Colonic mucosa (tissue), 4 donors: Measurements from ENCODE around the gene SNX21. TPM values are rescaled to one million over a fixed set of nuclear protein-coding genes. Genes with fewer than 3 reads are reported as not detected.

ENCODE experiments used
- DNase-seq: peaks from one replicate; pipeline ENCODE4 v3.0.0-alpha.2; 2020
- H3K27ac ChIP-seq: fragments of 200-600 bp; one replicate; pipeline ENCODE4 v1.8.0; 2021
- H3K27me3 ChIP-seq: fragments of 200-600 bp; one replicate; pipeline ENCODE4 v1.8.0; 2021
- H3K36me3 ChIP-seq: fragments of 200-600 bp; one replicate; pipeline ENCODE4 v1.8.0; 2021
- H3K4me1 ChIP-seq: fragments of 200-600 bp; one replicate; pipeline ENCODE4 v1.8.0; 2021; ENCODE audit warnings: mild to moderate bottlenecking
- H3K4me3 ChIP-seq: fragments of 200-600 bp; one replicate; pipeline ENCODE4 v1.8.0; 2021
- H3K9ac ChIP-seq, 2 donors: one replicate each; pipeline ENCODE4 v1.7.0; 2013; ENCODE audit warnings: control low read depth in 2 of 2, low read depth in 2 of 2, low read length in 2 of 2
- H3K9me3 ChIP-seq: fragments of 200-600 bp; one replicate; pipeline ENCODE4 v1.8.0; 2021
- intact Hi-C: fragments of 100-400 bp; cut with DNase I; formaldehyde crosslinking; loops from one replicate; pipeline ENCODE4 v1.14.1; 2022
- total RNA-seq, 2 donors: library from RNA; stranded (reverse); fragmentation: NEBNext Ultra II Directional in 1 of 2; extraction: Animal tissue kit (Norgen Biotek cat#: 25700) in 1 of 2; gene quantifications; one replicate each; pipeline ENCODE4 v1.2.1, GENCODE V29; 2021
- TF ChIP-seq, protein P1 (sequence below): fragments of 200-600 bp; IDR thresholded peaks from one replicate; pipeline ENCODE4 v1.8.0; 2022; ENCODE audit warnings: antibody characterized with exemption, mild to moderate bottlenecking
- donor health status: healthy.
- donor health status: DM: no; HTN: no; CAD: no.
- donor health status: DM: no; HTN: no; CAD: no.

SNX21 gene
- total RNA-seq, 2 donors from 2014 or later: 11.2 to 12.6 TPM

DNA sequence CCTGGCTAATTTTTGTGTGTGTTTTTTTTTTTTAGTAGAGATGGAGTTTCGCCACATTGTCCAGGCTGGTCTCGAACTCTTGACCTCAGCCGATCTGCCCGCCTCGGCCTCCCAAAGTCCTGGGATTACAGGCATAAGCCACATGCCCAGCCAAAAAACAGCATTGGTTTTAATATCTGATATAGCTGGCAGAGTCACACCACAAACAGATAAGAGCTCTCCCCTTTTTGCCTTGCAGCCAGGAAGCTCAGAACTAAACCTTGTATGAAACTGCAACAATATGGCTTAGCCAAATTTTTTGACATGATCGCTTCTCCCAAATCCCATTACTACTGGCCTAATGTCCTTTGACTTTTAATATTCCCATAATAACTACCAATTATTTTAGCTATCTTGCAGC lies 18.7 kb downstream of the SNX21 start:
- no peak for DNase-seq

DNA sequence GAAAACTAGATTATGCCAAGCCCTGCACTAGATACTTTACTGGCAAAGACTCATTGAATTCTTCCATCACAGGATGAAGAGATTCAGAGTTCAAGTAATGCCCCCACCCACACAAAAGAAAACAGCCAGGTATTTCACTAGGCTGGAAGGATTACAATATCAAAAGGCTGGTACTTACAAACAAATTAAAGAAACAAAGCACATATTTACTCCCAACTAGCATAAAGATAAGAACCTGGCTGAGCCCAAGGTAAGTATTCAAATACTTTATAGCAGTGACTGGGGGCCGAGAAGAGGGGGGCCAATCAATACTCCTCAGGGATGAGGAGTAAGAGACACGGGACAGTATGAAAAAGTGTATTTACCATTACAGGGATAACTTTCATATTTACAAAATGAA lies 19.9 kb downstream of the SNX21 start:
- Histone ChIP-seq H3K4me1 (peaks cover 11% of the 10 kb centered on the region), H3K36me3 (no peaks in the 10 kb centered on the region), H3K9ac (no peak overlapping the region), H3K27me3 (no peaks in the 10 kb centered on the region), H3K9me3 (no peaks in the 10 kb centered on the region), H3K4me3 (no peak overlapping the region), H3K27ac (no peak overlapping the region)
- TF ChIP-seq, protein P1, sequence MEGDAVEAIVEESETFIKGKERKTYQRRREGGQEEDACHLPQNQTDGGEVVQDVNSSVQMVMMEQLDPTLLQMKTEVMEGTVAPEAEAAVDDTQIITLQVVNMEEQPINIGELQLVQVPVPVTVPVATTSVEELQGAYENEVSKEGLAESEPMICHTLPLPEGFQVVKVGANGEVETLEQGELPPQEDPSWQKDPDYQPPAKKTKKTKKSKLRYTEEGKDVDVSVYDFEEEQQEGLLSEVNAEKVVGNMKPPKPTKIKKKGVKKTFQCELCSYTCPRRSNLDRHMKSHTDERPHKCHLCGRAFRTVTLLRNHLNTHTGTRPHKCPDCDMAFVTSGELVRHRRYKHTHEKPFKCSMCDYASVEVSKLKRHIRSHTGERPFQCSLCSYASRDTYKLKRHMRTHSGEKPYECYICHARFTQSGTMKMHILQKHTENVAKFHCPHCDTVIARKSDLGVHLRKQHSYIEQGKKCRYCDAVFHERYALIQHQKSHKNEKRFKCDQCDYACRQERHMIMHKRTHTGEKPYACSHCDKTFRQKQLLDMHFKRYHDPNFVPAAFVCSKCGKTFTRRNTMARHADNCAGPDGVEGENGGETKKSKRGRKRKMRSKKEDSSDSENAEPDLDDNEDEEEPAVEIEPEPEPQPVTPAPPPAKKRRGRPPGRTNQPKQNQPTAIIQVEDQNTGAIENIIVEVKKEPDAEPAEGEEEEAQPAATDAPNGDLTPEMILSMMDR: no peak
- no peak for DNase-seq
- intact Hi-C loops: no loop called here

More for the DNA sequence above, 18.7 kb downstream of the SNX21 start:
- TF ChIP-seq, protein P1: no peak
- Histone ChIP-seq H3K9me3 (no peaks in the 10 kb centered on the region), H3K36me3 (no peaks in the 10 kb centered on the region), H3K27ac (no peak overlapping the region), H3K4me1 (peaks cover 6% of the 10 kb centered on the region), H3K9ac (no peak overlapping the region), H3K4me3 (no peak overlapping the region), H3K27me3 (no peaks in the 10 kb centered on the region)
- intact Hi-C loops: no loop called here

DNA sequence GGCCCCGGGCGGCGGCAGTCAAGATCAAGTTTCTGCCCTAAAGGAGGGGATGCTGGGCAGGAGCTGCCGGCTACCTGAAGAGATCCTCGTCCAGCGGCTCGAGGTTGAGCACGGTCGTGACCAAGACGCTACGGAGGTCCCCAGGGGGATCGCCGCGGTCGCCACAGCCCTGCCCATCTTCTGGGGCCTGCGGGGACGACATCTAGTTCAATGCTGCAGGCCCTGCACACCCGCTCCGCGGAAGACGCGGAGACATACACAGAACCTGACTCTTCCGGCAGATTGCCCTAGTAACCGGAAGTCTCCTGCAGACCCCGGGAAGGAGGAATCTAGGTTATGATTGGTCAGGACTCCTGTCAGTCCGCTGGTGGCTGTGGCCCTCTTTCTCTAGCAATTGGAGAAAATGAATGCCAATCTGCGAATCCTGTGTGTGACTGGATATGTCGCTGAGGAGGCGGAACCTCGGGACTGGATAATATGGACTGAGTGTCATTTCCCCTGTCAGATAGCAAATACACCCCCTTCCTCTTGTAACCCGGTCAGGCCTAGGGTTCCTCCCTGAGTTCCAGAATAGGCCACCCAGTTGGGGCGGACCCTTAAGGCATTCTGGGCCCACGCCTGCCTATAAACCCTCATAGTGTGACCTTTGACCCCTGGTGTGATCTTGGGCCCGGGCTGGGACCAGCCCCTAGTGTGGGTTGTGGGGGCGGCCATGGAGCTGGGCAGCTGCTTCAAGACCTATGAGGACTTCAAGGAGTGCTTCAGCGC lies 23.7 kb downstream of the SNX21 start, which contains the start of the genes ACOT8 and ZSWIM3:
Gene ACOT8, minus strand, starts transcription at position 279 of the 768 bp plus-strand sequence. Its CDS starts 77 bp downstream, at position 202.
Gene ZSWIM3, plus strand, starts transcription at position 501 of the 768 bp plus-strand sequence. Its CDS starts 212 bp downstream, at position 713.
- Histone ChIP-seq H3K4me1 (peaks cover 17% of the 10 kb centered on the region), H3K27me3 (no peaks in the 10 kb centered on the region), H3K9ac (peak within 1 kb of the TSS; percentile 87), H3K9me3 (no peaks in the 10 kb centered on the region), H3K4me3 (peak within 1 kb of the TSS; percentile 91), H3K36me3 (no peaks in the 10 kb centered on the region), H3K27ac (peak within 1 kb of the TSS; percentile 80)
- TF ChIP-seq, protein P1: no peak
- intact Hi-C loops: no loop called here
- peak; percentile 99 for DNase-seq

DNA sequence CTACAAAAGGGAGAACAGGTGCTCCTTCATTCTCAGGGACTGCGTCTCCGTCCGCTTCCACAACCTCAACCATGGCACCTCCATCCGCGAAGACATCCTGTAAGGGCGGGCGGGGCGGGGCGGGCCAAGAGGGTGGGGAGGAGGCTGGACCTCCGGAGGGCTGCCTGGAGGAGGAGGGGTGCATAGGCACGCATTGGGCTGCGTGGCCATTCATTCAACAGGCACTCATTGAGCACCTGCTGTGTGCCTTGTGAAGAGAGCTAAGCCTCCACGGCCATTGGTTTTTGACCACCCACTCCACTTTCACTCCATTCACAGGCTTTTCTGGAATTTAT lies 24.2 kb downstream of the SNX21 start:
- Histone ChIP-seq H3K27me3 (no peaks in the 10 kb centered on the region), H3K27ac (peak overlapping the region; percentile 80), H3K36me3 (no peaks in the 10 kb centered on the region), H3K9ac (peak overlapping the region; percentile 75 to 87), H3K4me1 (peaks cover 17% of the 10 kb centered on the region), H3K4me3 (peak overlapping the region; percentile 91), H3K9me3 (no peaks in the 10 kb centered on the region)
- intact Hi-C loops: no loop called here
- no peak for DNase-seq
- TF ChIP-seq, protein P1: no peak

DNA sequence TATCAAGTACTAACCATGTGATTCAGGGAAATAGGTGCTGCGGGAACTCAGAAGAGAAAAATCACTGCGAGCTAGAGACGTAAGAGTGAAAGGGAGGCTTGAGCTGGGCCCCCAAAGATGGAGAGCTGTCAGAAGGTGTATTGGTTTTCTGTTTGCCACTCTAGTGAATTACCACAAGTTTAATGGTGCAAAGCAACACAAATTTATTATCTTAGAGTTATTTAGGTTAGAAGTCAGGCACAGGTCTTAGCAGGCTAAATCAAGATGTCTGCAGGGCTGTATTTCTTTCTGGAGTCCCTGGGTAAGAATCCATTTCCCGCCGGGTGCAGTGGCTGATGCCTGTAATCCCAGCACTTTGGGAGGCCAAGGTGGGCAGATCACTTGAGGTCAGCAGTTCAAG lies 26.3 kb downstream of the SNX21 start:
- Histone ChIP-seq H3K36me3 (no peaks in the 10 kb centered on the region), H3K4me1 (peaks cover 17% of the 10 kb centered on the region), H3K27ac (no peak overlapping the region), H3K27me3 (no peaks in the 10 kb centered on the region), H3K9ac (no peak overlapping the region), H3K4me3 (no peak overlapping the region), H3K9me3 (no peaks in the 10 kb centered on the region)
- DNase-seq: no peak
- TF ChIP-seq, protein P1: no peak
- intact Hi-C loops: no loop called here
